GM12878 (cell line): ENCODE data around the gene ANKRD50. TPM values are rescaled to one million over a fixed set of nuclear protein-coding genes. Genes with fewer than 3 reads are reported as not detected.

Experiments
- ATAC-seq: fragments of 200-7000 bp; cut with Tn5 transposase; 3 replicates; pipeline ENCODE4 v1.9.1; 2020; ENCODE audit warnings: mild to moderate bottlenecking, moderate library complexity
- BruUV-seq: library from RNA; stranded (reverse); fragments of 400-500 nt; replicated peaks from 2 replicates; lab custom pipeline; 2021; lab: Mats Ljungman, UMichigan
- CTCF ChIA-PET: fragments of 300-600 bp; sonication (Branson Sonifier 250); formaldehyde crosslinking; extraction: SDS; loops from one replicate; lab custom pipeline; 2021; ENCODE audit warnings: inconsistent platforms; lab: Yijun Ruan, JAX
- POLR2A ChIA-PET: fragments of 350-600 bp; formaldehyde crosslinking; extraction: SDS; loops from one replicate; lab custom pipeline; 2021; ENCODE audit warnings: inconsistent platforms; lab: Charles Lee
- RAD21 ChIA-PET: fragments of 300-600 bp; sonication (Branson Sonifier 250); formaldehyde crosslinking; loops from one replicate; lab custom pipeline; 2023; ENCODE audit warnings: antibody characterized with exemption; ENCODE audit not compliant: unreplicated experiment; lab: Charles Lee
- SMC1A ChIA-PET: fragments of 300-600 bp; sonication (Branson Sonifier 250); formaldehyde crosslinking; loops from one replicate; lab custom pipeline; 2023; ENCODE audit not compliant: unreplicated experiment, uncharacterized antibody; lab: Charles Lee
- DNase-seq: peaks from one replicate; pipeline ENCODE4 v3.0.0-alpha.2; 2011; ENCODE audit warnings: low read depth, low spot score
- FAIRE-seq: peaks from 3 replicates; lab custom pipeline; 2011; peaks lifted over from hg19 to GRCh38; lab: Jason Lieb, UNC
- H2AFZ ChIP-seq: 2 replicates; pipeline ENCODE4 v1.6.0; 2011; ENCODE audit warnings: low read depth, low read length, control low read depth; ENCODE audit not compliant: control insufficient read depth
- H3K27ac ChIP-seq: 2 replicates; pipeline ENCODE4 v1.5.1; 2011; ENCODE audit warnings: control low read depth; ENCODE audit not compliant: control insufficient read depth, insufficient read depth
- H3K27me3 ChIP-seq, 2 experiments: replicated peaks in 1 of 2; 2 replicates each; pipeline versions ENCODE4 v1.6.0 to v1.6.1; 2011; ENCODE audit warnings: low read length in 1 of 2; ENCODE audit not compliant: control insufficient read depth in 2 of 2, insufficient read depth in 2 of 2
- H3K36me3 ChIP-seq, 2 experiments: 2 replicates each; pipeline ENCODE4 v1.5.1; 2011; ENCODE audit warnings: low read length in 1 of 2; ENCODE audit not compliant: control insufficient read depth in 2 of 2, insufficient read depth in 2 of 2
- H3K4me1 ChIP-seq: 2 replicates; pipeline ENCODE4 v1.6.1; 2011; ENCODE audit warnings: mild to moderate bottlenecking, low read length, moderate library complexity, mixed read lengths; ENCODE audit not compliant: control insufficient read depth, insufficient read depth
- H3K4me2 ChIP-seq: 2 replicates; pipeline ENCODE4 v1.6.0; 2011; ENCODE audit warnings: control low read depth; ENCODE audit not compliant: control insufficient read depth, insufficient read depth
- H3K4me3 ChIP-seq: fragments of 200-600 bp; sonication (generic); 2 replicates; pipeline ENCODE4 v1.5.1; 2016
- H3K79me2 ChIP-seq: 2 replicates; pipeline ENCODE4 v1.6.0; 2011; ENCODE audit warnings: low read length; ENCODE audit not compliant: control insufficient read depth, insufficient read depth
- H3K9ac ChIP-seq: 2 replicates; pipeline ENCODE4 v1.8.0; 2011; ENCODE audit warnings: low read length, control low read depth, mixed read lengths; ENCODE audit not compliant: control insufficient read depth, insufficient read depth
- H3K9me3 ChIP-seq: replicated peaks from 3 replicates; pipeline ENCODE4 v1.5.1; 2011; ENCODE audit warnings: mild to moderate bottlenecking, low read length; ENCODE audit not compliant: control insufficient read depth, insufficient read depth
- H4K20me1 ChIP-seq: 2 replicates; pipeline ENCODE4 v1.6.0; 2011; ENCODE audit not compliant: control insufficient read depth, insufficient read depth
- BCLAF1 ChIP-seq: fragments of 450-650 bp; IDR thresholded peaks from 2 replicates; pipeline ENCODE4 v1.6.1; 2017; ENCODE audit warnings: antibody characterized with exemption, mild to moderate bottlenecking, moderate library complexity
- CTCF ChIP-seq, 3 experiments: IDR thresholded peaks in 2 of 3; conservative IDR thresholded peaks in 1 of 3; 2 replicates each; pipeline ENCODE4 v1.5.1; 2011; ENCODE audit warnings: low read depth in 3 of 3, low read length in 3 of 3, mild to moderate bottlenecking in 3 of 3, control low read depth in 2 of 3, moderate library complexity in 2 of 3, inconsistent platforms in 1 of 3, mixed read lengths in 1 of 3; ENCODE audit not compliant: control insufficient read depth in 2 of 3, insufficient read depth in 1 of 3; ENCODE audit errors: extremely low read depth in 1 of 3
- ETV6 ChIP-seq, 2 experiments: fragments of 450-650 bp in 1 of 2; IDR thresholded peaks in 1 of 2; conservative IDR thresholded peaks in 1 of 2; 2 replicates each; pipeline ENCODE4 v1.6.1; 2014; ENCODE audit warnings: antibody characterized with exemption in 1 of 2, borderline replicate concordance in 1 of 2, low read depth in 1 of 2, mild to moderate bottlenecking in 1 of 2, moderate library complexity in 1 of 2
- IRF4 ChIP-seq: IDR thresholded peaks from 2 replicates; pipeline ENCODE4 v1.6.1; 2011; ENCODE audit warnings: low read depth, low read length
- MTA2 ChIP-seq: fragments of 450-650 bp; IDR thresholded peaks from 2 replicates; pipeline ENCODE4 v1.6.1; 2016; ENCODE audit warnings: low read depth, mild to moderate bottlenecking, moderate library complexity
- NFXL1 ChIP-seq: fragments of 450-650 bp; IDR thresholded peaks from 2 replicates; pipeline ENCODE4 v1.6.1; 2017; ENCODE audit warnings: antibody characterized with exemption, mild to moderate bottlenecking, borderline replicate concordance
- NFYB ChIP-seq: IDR thresholded peaks from 2 replicates; pipeline ENCODE4 v1.6.1; 2011; ENCODE audit warnings: low read depth, mild to moderate bottlenecking, low read length, improper control_type of control experiment, moderate library complexity; ENCODE audit not compliant: insufficient read depth
- POU2F2 ChIP-seq: IDR thresholded peaks from 3 replicates; pipeline ENCODE4 v1.6.1; 2011; ENCODE audit warnings: low read depth, mild to moderate bottlenecking, low read length, borderline replicate concordance
- RAD21 ChIP-seq: IDR thresholded peaks from 2 replicates; pipeline ENCODE4 v1.6.1; 2011; ENCODE audit warnings: mild to moderate bottlenecking, low read depth, low read length, moderate library complexity; ENCODE audit not compliant: insufficient read depth
- RELA ChIP-seq: fragments of 450-650 bp; IDR thresholded peaks from 2 replicates; pipeline ENCODE4 v1.8.0; 2014; ENCODE audit warnings: borderline replicate concordance; ENCODE audit not compliant: partially characterized antibody
- SMAD1 ChIP-seq: fragments of 450-650 bp; IDR thresholded peaks from 2 replicates; pipeline ENCODE4 v1.6.1; 2018; ENCODE audit warnings: mild to moderate bottlenecking, low read depth; ENCODE audit not compliant: partially characterized antibody
- SRF ChIP-seq, 2 experiments: IDR thresholded peaks; 2 replicates each; pipeline ENCODE4 v1.6.1; 2011; ENCODE audit warnings: low read depth in 2 of 2, low read length in 2 of 2, mild to moderate bottlenecking in 1 of 2, moderate library complexity in 1 of 2
- ZNF622 ChIP-seq: fragments of 450-650 bp; IDR thresholded peaks from 2 replicates; pipeline ENCODE4 v1.6.1; 2017; ENCODE audit warnings: mild to moderate bottlenecking, inconsistent platforms
- whole genome bisulfite sequencing: methylation state at CpG from one replicate; pipeline ENCODE4 v1.1.6; 2016; ENCODE audit warnings: low lambda C conversion rate; ENCODE audit not compliant: insufficient replicate concordance, insufficient coverage; ENCODE audit errors: missing lambda C conversion rate; 5-methylcytosine and 5-hydroxymethylcytosine counted together
- in situ Hi-C: fragments of 300-500 bp; cut with MboI; formaldehyde crosslinking; loops from 9 replicates; pipeline ENCODE4 v1.14.3; 2018; ENCODE audit warnings: mixed read lengths
- intact Hi-C: fragments of 100-400 bp; cut with micrococcal nuclease; formaldehyde crosslinking; loops from one replicate; pipeline ENCODE4 v1.14.2; 2022; ENCODE audit not compliant: unreplicated experiment
- polyA plus RNA-seq, 11 experiments: library from polyadenylated mRNA; depleted of rRNA in 4 of 11; unstranded in 6 of 11; stranded (reverse) in 5 of 11; fragments of >200 nt; fragmentation: Nextera tagmentation in 4 of 11; fragmentation: Illumina TruSeq in 1 of 11; extraction: Ambion mirVana in 4 of 11; extraction: Trizol in 1 of 11; gene quantifications; 1 replicate in 1 of 11; 2 replicates in 10 of 11; pipeline versions ENCODE4 v1.2.1 to v1.2.3, GENCODE V29; 2011 to 2016; ENCODE audit warnings: inconsistent platforms in 2 of 11, missing spikeins in 2 of 11, low read depth in 1 of 11
- total RNA-seq, 4 experiments: library from RNA; depleted of rRNA in 3 of 4; stranded (reverse); fragments of >200 nt in 3 of 4; fragmentation: Illumina TruSeq in 1 of 4; extraction: Trizol in 1 of 4; gene quantifications; 2 replicates each; pipeline versions ENCODE4 v1.2.1 to v1.2.3, GENCODE V29; 2013 to 2021
- TF ChIP-seq, protein P1 (sequence below): fragments of 450-650 bp; IDR thresholded peaks from 2 replicates; pipeline ENCODE4 v1.6.1; 2016; ENCODE audit warnings: mild to moderate bottlenecking
- TF ChIP-seq, protein P2 (sequence below): IDR thresholded peaks from 2 replicates; pipeline ENCODE4 v1.6.1; 2012; ENCODE audit warnings: low read depth, low read length, improper control_type of control experiment

ANKRD50 gene
- total and polyA plus RNA-seq, 10 of the 15 experiments (the other 5 are each of a cell fraction or from before 2014, with no cell fraction given) = under 0.01 to 0.10 (median 0.03) TPM; not detected in 1

DNA sequence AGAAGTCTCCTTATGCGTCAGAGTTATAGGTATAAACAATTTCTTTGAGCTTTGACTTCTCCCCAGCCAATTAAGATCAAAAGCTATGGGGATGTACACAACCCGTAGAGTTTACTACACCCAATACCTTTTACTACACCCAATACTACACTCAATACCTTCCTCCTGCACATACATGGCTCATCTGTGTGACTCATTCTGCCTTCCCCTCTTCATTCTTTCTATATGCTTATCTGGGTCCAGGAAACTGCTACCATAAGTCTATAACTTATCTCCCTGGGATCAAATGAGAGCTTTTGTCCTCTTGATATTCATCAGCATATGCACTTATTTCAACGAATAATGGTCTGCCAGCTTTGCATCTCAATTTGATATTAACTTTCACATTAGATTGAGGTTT lies 28.2 kb downstream of the ANKRD50 start:
- CTCF ChIA-PET = interaction anchor here (0.7 kb wide), 1 partner anchor 629 kb away, joined by 3 read pairs; no protein-coding TSS in a partner anchor
- no peak for ATAC-seq
- TF ChIP-seq NFXL1 = no peak
- TF ChIP-seq, protein P1, sequence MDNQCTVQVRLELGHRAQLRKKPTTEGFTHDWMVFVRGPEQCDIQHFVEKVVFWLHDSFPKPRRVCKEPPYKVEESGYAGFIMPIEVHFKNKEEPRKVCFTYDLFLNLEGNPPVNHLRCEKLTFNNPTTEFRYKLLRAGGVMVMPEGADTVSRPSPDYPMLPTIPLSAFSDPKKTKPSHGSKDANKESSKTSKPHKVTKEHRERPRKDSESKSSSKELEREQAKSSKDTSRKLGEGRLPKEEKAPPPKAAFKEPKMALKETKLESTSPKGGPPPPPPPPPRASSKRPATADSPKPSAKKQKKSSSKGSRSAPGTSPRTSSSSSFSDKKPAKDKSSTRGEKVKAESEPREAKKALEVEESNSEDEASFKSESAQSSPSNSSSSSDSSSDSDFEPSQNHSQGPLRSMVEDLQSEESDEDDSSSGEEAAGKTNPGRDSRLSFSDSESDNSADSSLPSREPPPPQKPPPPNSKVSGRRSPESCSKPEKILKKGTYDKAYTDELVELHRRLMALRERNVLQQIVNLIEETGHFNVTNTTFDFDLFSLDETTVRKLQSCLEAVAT = no peak
- no peak for TF ChIP-seq SRF (IDR thresholded peaks at IDR 0.05; ENCODE audit: low read depth in 2 of 2, low read length in 2 of 2)
- TF ChIP-seq NFYB = no peak
- no peak for TF ChIP-seq ZNF622
- TF ChIP-seq RAD21 = no peak
- no peak for TF ChIP-seq ETV6 (conservative IDR thresholded peaks at IDR 0.05 in 1 of 2, IDR thresholded peaks at IDR 0.05 in 1 of 2; ENCODE audit: borderline replicate concordance in 1 of 2, low read depth in 1 of 2)
- TF ChIP-seq RELA = no peak
- TF ChIP-seq, protein P2, sequence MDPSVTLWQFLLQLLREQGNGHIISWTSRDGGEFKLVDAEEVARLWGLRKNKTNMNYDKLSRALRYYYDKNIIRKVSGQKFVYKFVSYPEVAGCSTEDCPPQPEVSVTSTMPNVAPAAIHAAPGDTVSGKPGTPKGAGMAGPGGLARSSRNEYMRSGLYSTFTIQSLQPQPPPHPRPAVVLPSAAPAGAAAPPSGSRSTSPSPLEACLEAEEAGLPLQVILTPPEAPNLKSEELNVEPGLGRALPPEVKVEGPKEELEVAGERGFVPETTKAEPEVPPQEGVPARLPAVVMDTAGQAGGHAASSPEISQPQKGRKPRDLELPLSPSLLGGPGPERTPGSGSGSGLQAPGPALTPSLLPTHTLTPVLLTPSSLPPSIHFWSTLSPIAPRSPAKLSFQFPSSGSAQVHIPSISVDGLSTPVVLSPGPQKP = no peak
- TF ChIP-seq SMAD1 = no peak
- TF ChIP-seq MTA2 = no peak
- TF ChIP-seq IRF4 = no peak
- no peak for TF ChIP-seq POU2F2
- TF ChIP-seq BCLAF1 = no peak
- TF ChIP-seq CTCF (IDR thresholded peaks at IDR 0.05 in 2 of 3, conservative IDR thresholded peaks at IDR 0.05 in 1 of 3; ENCODE audit: control insufficient read depth in 2 of 3, extremely low read depth in 1 of 3, insufficient read depth in 1 of 3, low read depth in 3 of 3, low read length in 3 of 3) = no peak

More for the DNA sequence above, 28.2 kb downstream of the ANKRD50 start:
- Histone ChIP-seq H4K20me1 (no peaks in the 10 kb centered on the region), H3K4me1 (no peaks in the 10 kb centered on the region), H3K4me3 (no peak overlapping the region), H3K9ac (no peak overlapping the region), H2AFZ (no peak overlapping the region), H3K79me2 (no peaks in the 10 kb centered on the region), H3K9me3 (no peaks in the 10 kb centered on the region), H3K4me2 (no peak overlapping the region), H3K27ac (no peak overlapping the region), H3K27me3 (no peaks in the 10 kb centered on the region), H3K36me3 (no peaks in the 10 kb centered on the region)
- FAIRE-seq = no peak
- SMC1A ChIA-PET = interaction anchor here (1.0 to 1.4 kb wide), 2 partner anchors 32 to 1809 kb away, joined by 3 to 4 read pairs; no protein-coding TSS in a partner anchor
- no peak for DNase-seq
- RAD21 ChIA-PET = no interaction called here
- in situ Hi-C loops = no loop called here
- POLR2A ChIA-PET = no interaction called here
- 16% methylated on average over 3 of the region's 3 CpGs for WGBS
- BruUV-seq = no TSS peak
- intact Hi-C loops = no loop called here
